Keratinocyte (primary cell): ENCODE results near the gene GID4.

Experiments used
- EZH2 ChIP-seq: IDR thresholded peaks from one replicate; pipeline ENCODE4 v1.6.1; 2012; ENCODE audit warnings: inconsistent platforms, mild to moderate bottlenecking, low read length, moderate library complexity
- TF ChIP-seq, protein P1 (sequence below), 3 experiments: IDR thresholded peaks in 1 of 3; conservative IDR thresholded peaks in 1 of 3; optimal IDR thresholded peaks in 1 of 3; 2 replicates in 2 of 3; 3 replicates in 1 of 3; pipeline versions ENCODE3 to v1.5.1; 2011; ENCODE audit warnings: low read length in 3 of 3, mild to moderate bottlenecking in 3 of 3, moderate library complexity in 2 of 3, control low read depth in 1 of 3, inconsistent platforms in 1 of 3; ENCODE audit not compliant: insufficient read depth in 2 of 3; ENCODE audit errors: extremely low read depth in 1 of 3

DNA sequence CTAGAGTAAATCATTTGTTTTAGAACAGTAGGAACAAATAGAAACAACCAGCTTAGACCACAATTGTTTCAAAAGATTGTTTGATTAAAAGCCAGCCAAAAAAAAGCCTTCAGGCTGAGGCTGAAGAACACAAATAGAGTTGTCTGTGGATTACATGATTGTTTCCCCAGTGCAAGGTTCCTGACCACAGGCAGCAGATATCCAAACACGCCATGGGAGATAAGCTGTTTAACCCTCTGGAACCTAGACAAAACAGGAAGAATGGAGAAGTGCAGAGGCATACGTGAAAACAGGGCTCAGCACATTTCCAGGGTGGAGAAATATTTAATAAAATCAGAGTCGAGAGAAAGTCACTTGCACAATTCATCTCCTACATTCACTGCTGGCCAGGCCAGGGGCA lies 21.2 kb upstream of the GID4 start:
- TF ChIP-seq, protein P1, sequence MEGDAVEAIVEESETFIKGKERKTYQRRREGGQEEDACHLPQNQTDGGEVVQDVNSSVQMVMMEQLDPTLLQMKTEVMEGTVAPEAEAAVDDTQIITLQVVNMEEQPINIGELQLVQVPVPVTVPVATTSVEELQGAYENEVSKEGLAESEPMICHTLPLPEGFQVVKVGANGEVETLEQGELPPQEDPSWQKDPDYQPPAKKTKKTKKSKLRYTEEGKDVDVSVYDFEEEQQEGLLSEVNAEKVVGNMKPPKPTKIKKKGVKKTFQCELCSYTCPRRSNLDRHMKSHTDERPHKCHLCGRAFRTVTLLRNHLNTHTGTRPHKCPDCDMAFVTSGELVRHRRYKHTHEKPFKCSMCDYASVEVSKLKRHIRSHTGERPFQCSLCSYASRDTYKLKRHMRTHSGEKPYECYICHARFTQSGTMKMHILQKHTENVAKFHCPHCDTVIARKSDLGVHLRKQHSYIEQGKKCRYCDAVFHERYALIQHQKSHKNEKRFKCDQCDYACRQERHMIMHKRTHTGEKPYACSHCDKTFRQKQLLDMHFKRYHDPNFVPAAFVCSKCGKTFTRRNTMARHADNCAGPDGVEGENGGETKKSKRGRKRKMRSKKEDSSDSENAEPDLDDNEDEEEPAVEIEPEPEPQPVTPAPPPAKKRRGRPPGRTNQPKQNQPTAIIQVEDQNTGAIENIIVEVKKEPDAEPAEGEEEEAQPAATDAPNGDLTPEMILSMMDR (optimal IDR thresholded peaks at IDR 0.05 in 1 of 3, IDR thresholded peaks at IDR 0.05 in 1 of 3, conservative IDR thresholded peaks at IDR 0.05 in 1 of 3; ENCODE audit: extremely low read depth in 1 of 3, insufficient read depth in 2 of 3, low read length in 3 of 3), result no peak
- no peak for TF ChIP-seq EZH2
